IPS DF 4.7 (cell line): ENCODE results near the gene PCSK4.
"Not testable (repeated sequence)": the region's sequence is repeated elsewhere in the genome, so short reads cannot be mapped to it uniquely, and the experiment has no call there.

Experiments
- DNase-seq: peaks from one replicate; pipeline ENCODE4 v3.0.0-alpha.2; 2013; ENCODE audit warnings: low spot score; ENCODE audit errors: extremely low read depth

PCSK4 gene

GRCh38 chr19:1487576-1488281 is 2.4 kb downstream of the PCSK4 start:
- no peak for DNase-seq

GRCh38 chr19:1486720-1487575 is 3.2 kb downstream of the PCSK4 start:
- no peak for DNase-seq

- no peak for DNase-seq
Measured at GRCh38 chr19:1483979-1484428, 6.1 kb downstream of the PCSK4 start.

GRCh38 chr19:1483131-1483978 is 6.8 kb downstream of the PCSK4 start:
- no peak for DNase-seq

- DNase-seq, result no peak
Measured at GRCh38 chr19:1482361-1483130, 7.6 kb downstream of the PCSK4 start.

- DNase-seq, result no peak
Measured at GRCh38 chr19:1481893-1482360, 8.2 kb downstream of the PCSK4 start.

GRCh38 chr19:1481224-1481892 is 8.8 kb downstream of the PCSK4 start:
- no peak for DNase-seq

GRCh38 chr19:1478934-1479707 is 11.0 kb downstream of the PCSK4 start, which contains the start of gene C19orf25:
C19orf25 (minus strand) TSS chr19:1479215; CDS start chr19:1478903, 312 bp downstream.
- no peak for DNase-seq

- not testable (repeated sequence) for DNase-seq
Measured at GRCh38 chr19:1477056-1477455, 13.1 kb downstream of the PCSK4 start.

GRCh38 chr19:1475751-1476437 is 14.3 kb downstream of the PCSK4 start:
- DNase-seq, result no peak

GRCh38 chr19:1474765-1475351 is 15.3 kb downstream of the PCSK4 start:
- no peak for DNase-seq

- no peak for DNase-seq
Measured at GRCh38 chr19:1474011-1474764, 16.0 kb downstream of the PCSK4 start.

GRCh38 chr19:1473085-1473851 is 16.9 kb downstream of the PCSK4 start:
- no peak for DNase-seq

- no peak for DNase-seq
Measured at GRCh38 chr19:1472231-1473084, 17.7 kb downstream of the PCSK4 start.

- no peak for DNase-seq
Measured at GRCh38 chr19:1471515-1472160, 18.5 kb downstream of the PCSK4 start.
